OCI-LY3 (cell line): Measurements from ENCODE around the gene CTNNA3.

Experiments used
- H2AFZ ChIP-seq: fragments of 200-600, 300-600 bp; shearing (Covaris generic); 2 replicates; pipeline ENCODE4 v1.6.0; 2014; ENCODE audit warnings: antibody characterized with exemption, low read depth, low read length
- H3K27ac ChIP-seq: fragments of 200-600, 300-600 bp; sonication (generic); 2 replicates; pipeline ENCODE4 v1.5.1; 2014; ENCODE audit warnings: mild to moderate bottlenecking, low read length, moderate library complexity, mixed read lengths
- H3K27me3 ChIP-seq: fragments of 200-600, 300-600 bp; sonication (generic); 2 replicates; pipeline ENCODE4 v1.6.1; 2014; ENCODE audit warnings: low read depth, low read length, mixed read lengths
- H3K36me3 ChIP-seq: fragments of 200-600, 300-600 bp; sonication (generic); replicated peaks from 2 replicates; pipeline ENCODE3; 2014; ENCODE audit warnings: low read depth, low read length, mixed read lengths
- H3K4me1 ChIP-seq: fragments of 300-600, 200-600 bp; sonication (generic); 2 replicates; pipeline ENCODE4 v1.6.1; 2014; ENCODE audit warnings: low read length, mixed read lengths
- H3K4me2 ChIP-seq: fragments of 200-600, 300-600 bp; sonication (generic); 2 replicates; pipeline ENCODE4 v1.6.1; 2014; ENCODE audit warnings: low read length, mixed read lengths
- H3K4me3 ChIP-seq: fragments of 300-600, 200-600 bp; sonication (generic); 2 replicates; pipeline ENCODE4 v1.5.1; 2014; ENCODE audit warnings: antibody characterized with exemption, mild to moderate bottlenecking, low read length, moderate library complexity
- H3K79me2 ChIP-seq: fragments of 300-600, 200-600 bp; shearing (Covaris generic); 2 replicates; pipeline ENCODE4 v1.6.1; 2014; ENCODE audit warnings: mild to moderate bottlenecking, low read length, mixed read lengths
- H3K9ac ChIP-seq: fragments of 300-600, 200-600 bp; shearing (Covaris generic); 2 replicates; pipeline ENCODE4 v1.6.0; 2014; ENCODE audit warnings: mild to moderate bottlenecking, low read length, moderate library complexity
- H3K9me3 ChIP-seq: fragments of 200-600, 300-600 bp; shearing (Covaris generic); 2 replicates; pipeline ENCODE4 v1.6.1; 2014; ENCODE audit warnings: low read length, mixed read lengths; ENCODE audit not compliant: insufficient read depth
- H4K20me1 ChIP-seq: fragments of 200-600, 300-600 bp; sonication (generic); 2 replicates; pipeline ENCODE4 v1.6.1; 2016; ENCODE audit warnings: low read length, mixed read lengths; ENCODE audit not compliant: insufficient read depth
- EZH2phosphoT487 ChIP-seq: fragments of 200-600 bp; shearing (Covaris generic); IDR thresholded peaks from 2 replicates; pipeline ENCODE4 v1.6.1; 2018; ENCODE audit warnings: antibody characterized with exemption, mixed run types, low read depth
- TF ChIP-seq, protein P1 (sequence below): fragments of 200-600, 300-600 bp; sonication (generic); IDR thresholded peaks from 2 replicates; pipeline ENCODE4 v1.5.1; 2014; ENCODE audit warnings: antibody characterized with exemption, low read length, low read depth

CTNNA3 gene

GRCh38 chr10:66882271-66882670, 813.7 kb downstream of the CTNNA3 start:
- Histone ChIP-seq H4K20me1 (no peaks in the 10 kb centered on the region), H3K9ac (no peak overlapping the region), H3K27me3 (no peaks in the 10 kb centered on the region), H3K79me2 (no peaks in the 10 kb centered on the region), H3K4me3 (no peak overlapping the region), H3K27ac (no peak overlapping the region), H3K9me3 (no peaks in the 10 kb centered on the region), H2AFZ (no peak overlapping the region), H3K4me1 (peaks cover 11% of the 10 kb centered on the region), H3K36me3 (no peaks in the 10 kb centered on the region), H3K4me2 (no peak overlapping the region)
- TF ChIP-seq EZH2phosphoT487, result no peak
- TF ChIP-seq, protein P1, sequence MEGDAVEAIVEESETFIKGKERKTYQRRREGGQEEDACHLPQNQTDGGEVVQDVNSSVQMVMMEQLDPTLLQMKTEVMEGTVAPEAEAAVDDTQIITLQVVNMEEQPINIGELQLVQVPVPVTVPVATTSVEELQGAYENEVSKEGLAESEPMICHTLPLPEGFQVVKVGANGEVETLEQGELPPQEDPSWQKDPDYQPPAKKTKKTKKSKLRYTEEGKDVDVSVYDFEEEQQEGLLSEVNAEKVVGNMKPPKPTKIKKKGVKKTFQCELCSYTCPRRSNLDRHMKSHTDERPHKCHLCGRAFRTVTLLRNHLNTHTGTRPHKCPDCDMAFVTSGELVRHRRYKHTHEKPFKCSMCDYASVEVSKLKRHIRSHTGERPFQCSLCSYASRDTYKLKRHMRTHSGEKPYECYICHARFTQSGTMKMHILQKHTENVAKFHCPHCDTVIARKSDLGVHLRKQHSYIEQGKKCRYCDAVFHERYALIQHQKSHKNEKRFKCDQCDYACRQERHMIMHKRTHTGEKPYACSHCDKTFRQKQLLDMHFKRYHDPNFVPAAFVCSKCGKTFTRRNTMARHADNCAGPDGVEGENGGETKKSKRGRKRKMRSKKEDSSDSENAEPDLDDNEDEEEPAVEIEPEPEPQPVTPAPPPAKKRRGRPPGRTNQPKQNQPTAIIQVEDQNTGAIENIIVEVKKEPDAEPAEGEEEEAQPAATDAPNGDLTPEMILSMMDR, result no peak

- Histone ChIP-seq H3K4me1 (peaks cover 11% of the 10 kb centered on the region), H3K4me3 (no peak overlapping the region)
These were observed 814.2 kb downstream of the CTNNA3 start for GRCh38 chr10:66881814-66882213.

DNA sequence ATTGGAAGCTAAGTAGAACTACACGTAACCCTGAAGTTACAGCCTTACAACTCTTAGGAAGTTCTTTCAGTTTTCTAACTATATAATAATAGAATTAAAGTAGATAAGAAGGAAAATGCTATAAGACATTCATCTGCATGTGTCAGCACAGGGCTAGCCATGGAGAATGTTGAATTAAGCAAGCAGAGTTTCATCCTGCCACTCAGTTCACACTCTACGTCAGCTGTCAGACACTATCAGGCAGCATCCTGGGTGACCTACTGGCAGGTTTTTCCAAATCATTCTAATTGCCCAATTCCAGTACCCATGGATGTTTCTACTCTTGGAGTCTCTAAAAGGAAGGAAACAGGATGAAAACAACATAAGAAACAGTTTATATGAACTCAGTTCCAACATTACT, 815.2 kb downstream of the CTNNA3 start:
- Histone ChIP-seq H3K36me3 (no peaks in the 10 kb centered on the region), H3K9me3 (no peaks in the 10 kb centered on the region), H3K27ac (no peak overlapping the region), H3K4me1 (peaks cover 11% of the 10 kb centered on the region), H3K27me3 (no peaks in the 10 kb centered on the region), H3K79me2 (no peaks in the 10 kb centered on the region), H3K9ac (no peak overlapping the region), H2AFZ (no peak overlapping the region), H4K20me1 (no peaks in the 10 kb centered on the region), H3K4me3 (no peak overlapping the region), H3K4me2 (no peak overlapping the region)
- TF ChIP-seq, protein P1, result no peak
- no peak for TF ChIP-seq EZH2phosphoT487

More at GRCh38 chr10:66881814-66882213, 814.2 kb downstream of the CTNNA3 start:
- H3K27ac ChIP-seq, result no peak overlapping the region
- H2AFZ ChIP-seq, result no peak overlapping the region
- no peaks in the 10 kb centered on the region for H3K36me3 ChIP-seq
- H4K20me1 ChIP-seq, result no peaks in the 10 kb centered on the region
- TF ChIP-seq EZH2phosphoT487, result no peak
- TF ChIP-seq, protein P1, result no peak
- H3K9me3 ChIP-seq, result no peaks in the 10 kb centered on the region
- no peak overlapping the region for H3K9ac ChIP-seq
- no peak overlapping the region for H3K4me2 ChIP-seq
- H3K27me3 ChIP-seq, result no peaks in the 10 kb centered on the region
- H3K79me2 ChIP-seq, result no peaks in the 10 kb centered on the region

- no peaks in the 10 kb centered on the region for H3K27me3 ChIP-seq
- TF ChIP-seq EZH2phosphoT487, result no peak
- TF ChIP-seq, protein P1, result no peak
- H3K9me3 ChIP-seq, result no peaks in the 10 kb centered on the region
- no peaks in the 10 kb centered on the region for H4K20me1 ChIP-seq
- H3K4me3 ChIP-seq, result no peak overlapping the region
- no peak overlapping the region for H2AFZ ChIP-seq
- peaks cover 11% of the 10 kb centered on the region for H3K4me1 ChIP-seq
- H3K9ac ChIP-seq, result no peak overlapping the region
- H3K27ac ChIP-seq, result no peak overlapping the region
- no peaks in the 10 kb centered on the region for H3K36me3 ChIP-seq
- H3K4me2 ChIP-seq, result no peak overlapping the region
- no peaks in the 10 kb centered on the region for H3K79me2 ChIP-seq
These were observed 815.7 kb downstream of the CTNNA3 start for GRCh38 chr10:66880292-66880691.
